Endodermal cell (in vitro differentiated cells): ENCODE data around the gene COG2. TPM values are rescaled to one million over a fixed set of nuclear protein-coding genes. Genes with fewer than 3 reads are reported as not detected.

Experiments
- DNase-seq: peaks from one replicate; pipeline ENCODE4 v3.0.0-alpha.2; 2017
- H3K27ac ChIP-seq: 2 replicates; pipeline ENCODE4 v1.5.1; 2013; ENCODE audit warnings: mild to moderate bottlenecking, low read depth, low read length, moderate library complexity
- H3K27me3 ChIP-seq: 2 replicates; pipeline ENCODE4 v1.6.1; 2013; ENCODE audit warnings: mild to moderate bottlenecking, low read length, moderate library complexity; ENCODE audit not compliant: insufficient read depth, control insufficient read depth, poor library complexity, severe bottlenecking
- H3K36me3 ChIP-seq: 2 replicates; pipeline ENCODE4 v1.7.0; 2013; ENCODE audit warnings: mild to moderate bottlenecking, low read length, moderate library complexity; ENCODE audit not compliant: control insufficient read depth, insufficient read depth
- H3K4me1 ChIP-seq: one replicate; pipeline ENCODE4 v1.7.0; 2013; ENCODE audit warnings: low read length; ENCODE audit not compliant: control insufficient read depth, insufficient read depth
- H3K4me3 ChIP-seq: 2 replicates; pipeline ENCODE4 v1.5.1; 2013; ENCODE audit warnings: mild to moderate bottlenecking, low read length, moderate library complexity
- H3K9ac ChIP-seq: 2 replicates; pipeline ENCODE4 v1.6.1; 2013; ENCODE audit warnings: mild to moderate bottlenecking, low read length, moderate library complexity; ENCODE audit not compliant: poor library complexity, severe bottlenecking; ENCODE audit errors: extremely low read depth
- H3K9me3 ChIP-seq: 2 replicates; pipeline ENCODE4 v1.6.1; 2013; ENCODE audit warnings: mild to moderate bottlenecking, low read length, moderate library complexity; ENCODE audit not compliant: control insufficient read depth
- H3K27ac Mint-ChIP-seq: 2 replicates; pipeline ENCODE4 v1.8.0; 2020; ENCODE audit warnings: mixed read lengths
- H3K27me3 Mint-ChIP-seq: 2 replicates; pipeline ENCODE4 v1.8.0; 2021; ENCODE audit warnings: mild to moderate bottlenecking, mixed read lengths; ENCODE audit not compliant: insufficient read depth
- H3K36me3 Mint-ChIP-seq: 2 replicates; pipeline ENCODE4 v1.8.0; 2020; ENCODE audit warnings: low read depth, mixed read lengths
- H3K4me1 Mint-ChIP-seq: 2 replicates; pipeline ENCODE4 v1.8.0; 2020; ENCODE audit warnings: mixed read lengths
- H3K4me3 Mint-ChIP-seq: 2 replicates; pipeline ENCODE4 v1.8.0; 2020; ENCODE audit warnings: mild to moderate bottlenecking, moderate library complexity, mixed read lengths
- H3K9me3 Mint-ChIP-seq: 2 replicates; pipeline ENCODE4 v1.8.0; 2020; ENCODE audit warnings: mild to moderate bottlenecking, mixed read lengths
- CTCF ChIP-seq: fragments of 200-600 bp; sonication (generic); conservative IDR thresholded peaks from 2 replicates; pipeline ENCODE4 v1.5.0; 2021; ENCODE audit warnings: antibody characterized with exemption, mild to moderate bottlenecking
- WGBS, 2 experiments: methylation state at CpG; one replicate each; pipeline versions ENCODE4 v1.1.5 to v1.1.7; 2013; ENCODE audit warnings: missing lambda C conversion rate in 2 of 2, mixed read lengths in 1 of 2; ENCODE audit not compliant: insufficient coverage in 1 of 2, insufficient read length in 1 of 2; 5-methylcytosine and 5-hydroxymethylcytosine counted together
- total RNA-seq, 2 donors: library from RNA; stranded (reverse); fragmentation: NEBNext Ultra II Directional in 1 of 2; extraction: Animal tissue kit (Norgen Biotek cat#: 25700) in 1 of 2; gene quantifications; 2 replicates in 1 of 2; 3 replicates in 1 of 2; pipeline ENCODE4 v1.2.1, GENCODE V29; 2021

Gene COG2
- total RNA-seq, 2 donors from 2014 or later: 26.1 to 29.7 TPM

DNA sequence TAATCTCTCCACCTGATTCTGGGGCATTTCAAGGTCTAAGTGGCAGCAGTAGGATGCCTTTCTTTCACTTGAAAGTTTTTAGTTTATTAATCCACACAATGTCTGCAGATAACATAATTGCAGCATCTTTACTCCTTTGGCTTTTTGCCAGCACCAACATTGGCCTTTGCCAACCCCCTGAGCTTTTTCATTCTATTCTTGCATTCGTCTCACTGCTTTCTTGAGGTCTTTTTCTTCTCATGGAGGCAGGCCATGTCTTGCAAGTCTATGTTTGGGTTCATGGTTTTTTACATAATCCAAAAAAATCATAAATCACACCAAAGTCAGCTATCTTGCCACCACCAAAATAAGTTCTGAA lies 30.4 kb upstream of the COG2 start:
- TF ChIP-seq CTCF: no peak
- Histone ChIP-seq H3K36me3 (no peaks in the 10 kb centered on the region), H3K9me3 (no peaks in the 10 kb centered on the region), H3K27me3 (no peaks in the 10 kb centered on the region), H3K4me1 (no peaks in the 10 kb centered on the region), H3K4me3 (no peak overlapping the region), H3K9ac (no peak overlapping the region), H3K27ac (no peak overlapping the region)
- no peak for DNase-seq
- WGBS, 2 experiments: 71 to 96% methylated on average over 1 of the region's 1 CpG
- H3K36me3 Mint-ChIP-seq: no peaks in the 10 kb centered on the region
- no peaks in the 10 kb centered on the region for H3K27me3 Mint-ChIP-seq
- no peak overlapping the region for H3K27ac Mint-ChIP-seq
- no peaks in the 10 kb centered on the region for H3K9me3 Mint-ChIP-seq
- no peaks in the 10 kb centered on the region for H3K4me1 Mint-ChIP-seq
- H3K4me3 Mint-ChIP-seq: no peak overlapping the region

DNA sequence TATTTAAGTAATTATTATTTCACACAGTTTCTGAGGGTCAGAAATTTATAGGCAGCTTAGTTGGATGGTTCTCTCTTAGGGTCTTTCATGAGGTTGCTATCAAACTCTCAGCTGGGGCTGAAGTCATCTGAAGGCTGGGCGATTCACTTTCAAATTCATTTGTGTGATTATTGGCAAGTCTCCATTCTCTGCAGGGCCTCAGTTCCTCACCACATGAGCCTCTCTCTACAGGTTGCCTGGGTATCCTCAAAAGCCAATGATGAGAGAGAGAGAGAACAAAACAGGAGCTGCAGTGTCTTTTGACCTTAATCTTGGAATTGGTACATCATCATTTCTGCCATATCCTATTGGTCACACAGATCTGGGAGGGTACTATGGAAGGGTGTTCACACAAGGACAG lies 29.6 kb upstream of the COG2 start:
- H3K27me3 Mint-ChIP-seq: no peaks in the 10 kb centered on the region
- no peak overlapping the region for H3K27ac Mint-ChIP-seq
- WGBS, 2 experiments: 86 to 93% methylated on average over 1 of the region's 1 CpG
- H3K9me3 ChIP-seq: no peaks in the 10 kb centered on the region
- no peak overlapping the region for H3K27ac ChIP-seq
- no peak overlapping the region for H3K4me3 ChIP-seq
- no peak for TF ChIP-seq CTCF
- no peaks in the 10 kb centered on the region for H3K27me3 ChIP-seq
- no peak overlapping the region for H3K4me3 Mint-ChIP-seq
- H3K36me3 Mint-ChIP-seq: no peaks in the 10 kb centered on the region
- no peaks in the 10 kb centered on the region for H3K4me1 ChIP-seq
- DNase-seq: no peak
- no peaks in the 10 kb centered on the region for H3K4me1 Mint-ChIP-seq
- no peaks in the 10 kb centered on the region for H3K9me3 Mint-ChIP-seq
- no peak overlapping the region for H3K9ac ChIP-seq
- no peaks in the 10 kb centered on the region for H3K36me3 ChIP-seq

DNA sequence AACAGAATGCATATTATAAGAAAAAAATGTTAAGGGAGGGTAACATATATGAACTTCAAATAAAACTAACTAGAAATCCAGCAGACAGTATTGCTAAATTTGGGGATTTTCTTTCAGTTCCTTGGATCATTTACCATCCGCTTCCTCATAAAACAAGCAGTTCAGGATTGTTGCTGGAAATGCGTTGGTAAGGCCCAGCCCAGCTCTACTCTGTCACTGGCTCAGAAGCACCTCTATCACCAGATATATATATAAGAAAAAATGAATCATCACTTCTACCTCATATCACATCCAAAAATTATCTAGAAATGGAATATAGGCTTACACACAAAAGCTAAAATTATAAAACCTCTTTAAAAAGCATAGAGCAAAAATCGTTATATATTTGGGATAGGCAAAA lies 28.2 kb upstream of the COG2 start:
- Mint-ChIP-seq H3K27me3 (no peaks in the 10 kb centered on the region), H3K9me3 (no peaks in the 10 kb centered on the region), H3K27ac (no peak overlapping the region), H3K36me3 (no peaks in the 10 kb centered on the region), H3K4me3 (no peak overlapping the region), H3K4me1 (no peaks in the 10 kb centered on the region)
- H3K9ac ChIP-seq: no peak overlapping the region
- no peaks in the 10 kb centered on the region for H3K27me3 ChIP-seq
- WGBS, 2 experiments: 90 to 92% methylated on average over 2 to 3 of the region's 3 CpGs
- H3K27ac ChIP-seq: no peak overlapping the region
- no peak overlapping the region for H3K4me3 ChIP-seq
- no peak for TF ChIP-seq CTCF
- H3K9me3 ChIP-seq: no peaks in the 10 kb centered on the region
- DNase-seq: no peak
- H3K4me1 ChIP-seq: no peaks in the 10 kb centered on the region
- no peaks in the 10 kb centered on the region for H3K36me3 ChIP-seq
